Endothelial cell of umbilical vein (primary cell): Measurements from ENCODE around the gene GRIN3A. TPM values are rescaled to one million over a fixed set of nuclear protein-coding genes. Genes with fewer than 3 reads are reported as not detected.

Experiments
- BruUV-seq: library from RNA; stranded (reverse); fragments of 400-500 nt; replicated peaks from 2 replicates; lab custom pipeline; 2021; lab: Mats Ljungman, UMichigan
- CTCF ChIA-PET: fragments of 300-600, 350-600 bp; sonication (Branson Sonifier 250); formaldehyde crosslinking; loops from one replicate; lab custom pipeline; 2021; ENCODE audit warnings: antibody characterized with exemption, inconsistent platforms; lab: Charles Lee
- POLR2A ChIA-PET: fragments of 300-600, 350-600 bp; sonication (Branson Sonifier 250); formaldehyde crosslinking; loops from one replicate; lab custom pipeline; 2021; ENCODE audit warnings: antibody characterized with exemption, inconsistent platforms; lab: Charles Lee
- DNase-seq: peaks from one replicate; pipeline ENCODE4 v3.0.0-alpha.2; 2011; ENCODE audit warnings: low read depth, low spot score
- FAIRE-seq: peaks from 2 replicates; lab custom pipeline; 2011; peaks lifted over from hg19 to GRCh38; lab: Jason Lieb, UNC
- H2AFZ ChIP-seq: 2 replicates; pipeline ENCODE4 v1.6.0; 2012; ENCODE audit warnings: low read depth, low read length, control low read depth, inconsistent platforms
- H3K27ac ChIP-seq: 2 replicates; pipeline ENCODE4 v1.5.1; 2011; ENCODE audit warnings: low read depth, mild to moderate bottlenecking, control low read depth, low read length, moderate library complexity; ENCODE audit not compliant: insufficient read depth
- H3K27me3 ChIP-seq, 2 experiments: 2 replicates each; pipeline versions ENCODE4 v1.6.0 to v1.6.1; 2011; ENCODE audit warnings: low read length in 2 of 2, mixed read lengths in 1 of 2; ENCODE audit not compliant: control insufficient read depth in 2 of 2, insufficient read depth in 2 of 2
- H3K36me3 ChIP-seq, 2 experiments: 2 replicates in 1 of 2; 3 replicates in 1 of 2; pipeline ENCODE4 v1.5.1; 2011; ENCODE audit warnings: low read length in 2 of 2, mild to moderate bottlenecking in 1 of 2, moderate library complexity in 1 of 2; ENCODE audit not compliant: control insufficient read depth in 2 of 2, insufficient read depth in 2 of 2; ENCODE audit errors: extremely low read depth in 1 of 2
- H3K4me1 ChIP-seq: 3 replicates; pipeline ENCODE4 v1.5.1; 2011; ENCODE audit warnings: mild to moderate bottlenecking, low read length; ENCODE audit not compliant: control insufficient read depth, insufficient read depth; ENCODE audit errors: extremely low read depth
- H3K4me2 ChIP-seq: 2 replicates; pipeline ENCODE4 v1.6.1; 2011; ENCODE audit warnings: low read length, control low read depth, mixed read lengths; ENCODE audit not compliant: insufficient read depth
- H3K4me3 ChIP-seq, 3 experiments: fragments of 200-600 bp in 1 of 3; sonication (generic), shearing (Covaris generic) in 1 of 3; replicated peaks in 1 of 3; 2 replicates each; pipeline ENCODE4 v1.5.1; 2011 to 2016; ENCODE audit warnings: control low read depth in 3 of 3, low read length in 3 of 3, mild to moderate bottlenecking in 2 of 3, inconsistent platforms in 1 of 3, low read depth in 1 of 3, moderate library complexity in 1 of 3; ENCODE audit not compliant: insufficient read depth in 1 of 3
- H3K79me2 ChIP-seq: 2 replicates; pipeline ENCODE4 v1.6.0; 2012; ENCODE audit warnings: low read length, inconsistent platforms; ENCODE audit not compliant: control insufficient read depth, insufficient read depth
- H3K9ac ChIP-seq: replicated peaks from 2 replicates; pipeline ENCODE3; 2011; ENCODE audit warnings: low read length, control low read depth; ENCODE audit not compliant: insufficient read depth; ENCODE audit errors: extremely low read depth
- H3K9me1 ChIP-seq: replicated peaks from 3 replicates; pipeline ENCODE4 v1.6.0; 2011; ENCODE audit warnings: mild to moderate bottlenecking, low read length; ENCODE audit not compliant: control insufficient read depth, insufficient read depth; ENCODE audit errors: extremely low read depth
- H3K9me3 ChIP-seq: replicated peaks from 2 replicates; pipeline ENCODE4 v1.5.1; 2012; ENCODE audit warnings: low read length, inconsistent platforms; ENCODE audit not compliant: control insufficient read depth, insufficient read depth
- H4K20me1 ChIP-seq: replicated peaks from 2 replicates; pipeline ENCODE3; 2011; ENCODE audit warnings: mild to moderate bottlenecking, low read length; ENCODE audit not compliant: control insufficient read depth, insufficient read depth; ENCODE audit errors: extremely low read depth
- CTCF ChIP-seq, 2 donors: IDR thresholded peaks; 1 replicate in 1 of 2; 2 replicates in 1 of 2; pipeline ENCODE4 v1.5.1; 2011; ENCODE audit warnings: low read length in 2 of 2, mild to moderate bottlenecking in 2 of 2, moderate library complexity in 2 of 2, control low read depth in 1 of 2, inconsistent platforms in 1 of 2, low read depth in 1 of 2; ENCODE audit not compliant: insufficient read depth in 1 of 2; ENCODE audit errors: extremely low read depth in 1 of 2
- EZH2 ChIP-seq: IDR thresholded peaks from 2 replicates; pipeline ENCODE4 v1.6.1; 2012; ENCODE audit warnings: borderline replicate concordance, low read depth, mild to moderate bottlenecking, moderate library complexity, low read length, inconsistent platforms; ENCODE audit not compliant: severe bottlenecking
- FOS ChIP-seq: IDR thresholded peaks from 2 replicates; pipeline ENCODE4 v1.6.1; 2011; ENCODE audit warnings: mild to moderate bottlenecking, low read length, moderate library complexity, borderline replicate concordance; ENCODE audit not compliant: insufficient read depth
- GATA2 ChIP-seq: IDR thresholded peaks from 2 replicates; pipeline ENCODE4 v1.7.0; 2011; ENCODE audit warnings: low read depth, mild to moderate bottlenecking, moderate library complexity, mixed read lengths, low read length; ENCODE audit not compliant: insufficient read length, insufficient read depth
- JUN ChIP-seq: IDR thresholded peaks from 2 replicates; pipeline ENCODE4 v1.6.1; 2011; ENCODE audit warnings: borderline replicate concordance, low read depth; ENCODE audit not compliant: insufficient read length, insufficient read depth
- MAX ChIP-seq: IDR thresholded peaks from 2 replicates; pipeline ENCODE4 v1.6.1; 2011; ENCODE audit not compliant: insufficient read depth, insufficient read length
- MYC ChIP-seq: IDR thresholded peaks from one replicate; pipeline ENCODE4 v1.6.1; 2011; ENCODE audit warnings: mild to moderate bottlenecking, low read depth, low read length
- POLR2A ChIP-seq: IDR thresholded peaks from 2 replicates; pipeline ENCODE4 v1.6.1; 2012; ENCODE audit warnings: low read depth, mild to moderate bottlenecking, control low read depth, low read length
- POLR2AphosphoS5 ChIP-seq: IDR thresholded peaks from 2 replicates; pipeline ENCODE4 v1.6.1; 2012; ENCODE audit warnings: low read depth, mild to moderate bottlenecking, control low read depth, low read length, moderate library complexity; ENCODE audit not compliant: insufficient read depth
- dilution Hi-C: fragments of 300-500 bp; cut with MboI; formaldehyde crosslinking; loops from one replicate; pipeline ENCODE4 v1.15.0; 2019; ENCODE audit warnings: low sequenced_read_pairs; ENCODE audit not compliant: extremely low pct_ligation_motif_present
- intact Hi-C: fragments of 100-400 bp; cut with micrococcal nuclease; formaldehyde crosslinking; loops from one replicate; pipeline ENCODE4 v1.10.0; 2022
- polyA plus RNA-seq, 4 experiments: library from polyadenylated mRNA; depleted of rRNA in 3 of 4; stranded (reverse) in 3 of 4; unstranded in 1 of 4; fragments of >200 nt; gene quantifications; 2 replicates each; pipeline versions ENCODE4 v1.2.1 to v1.2.3, GENCODE V29; 2011 to 2012; ENCODE audit warnings: missing spikeins in 1 of 4
- total RNA-seq: library from RNA; stranded (reverse); gene quantifications from 2 replicates; pipeline ENCODE4 v1.2.3, GENCODE V29; 2021

Gene GRIN3A
- total and polyA plus RNA-seq, 2 donors (not counting 3 experiments of a cell fraction or from before 2014, with no cell fraction given), result not detected

GRCh38 chr9:101632611-101633010 lies 105.8 kb downstream of the GRIN3A start:
- no peaks in the 10 kb centered on the region for H4K20me1 ChIP-seq
- DNase-seq (no peak), FAIRE-seq (no peak)
- H3K36me3 ChIP-seq, result no peaks in the 10 kb centered on the region
- H3K4me1 ChIP-seq, result no peaks in the 10 kb centered on the region
- H3K9me3 ChIP-seq, result no peaks in the 10 kb centered on the region
- dilution Hi-C loops, result no loop called here
- TF ChIP-seq MAX (no peak), POLR2A (no peak), POLR2AphosphoS5 (no peak), GATA2 (no peak), FOS (no peak), CTCF (IDR thresholded peaks at IDR 0.05; ENCODE audit: extremely low read depth in 1 of 2, insufficient read depth in 1 of 2, low read depth in 1 of 2, low read length in 2 of 2) (no peak), JUN (no peak), MYC (no peak), EZH2 (no peak)
- BruUV-seq, result no TSS peak
- no peak overlapping the region for H2AFZ ChIP-seq
- no peaks in the 10 kb centered on the region for H3K79me2 ChIP-seq
- no peaks in the 10 kb centered on the region for H3K9me1 ChIP-seq
- intact Hi-C loops, result no loop called here
- ChIA-PET POLR2A (no interaction called here), CTCF (interaction anchor here (0.6 kb wide), 1 partner anchor 1261 kb away, joined by 4 read pairs; no protein-coding TSS in a partner anchor)
- H3K27me3 ChIP-seq, result no peaks in the 10 kb centered on the region
- H3K4me2 ChIP-seq, result no peak overlapping the region
- no peak overlapping the region for H3K9ac ChIP-seq
- H3K4me3 ChIP-seq, result no peak overlapping the region
- no peak overlapping the region for H3K27ac ChIP-seq
